Measurements from ENCODE around the gene TFDP2. TPM values are rescaled to one million over a fixed set of nuclear protein-coding genes. Genes with fewer than 3 reads are reported as not detected.

The TFDP2 gene
- total RNA-seq, 2 experiments from 2014 or later = 23.5 to 29.4 TPM

Other genes with a start within 250 kb of the TFDP2 start
- gene GK5, start 76.0 kb upstream of the TFDP2 start, total RNA-seq = 10 to 100 TPM; 12.2 to 13.2 TPM